ENCODE measurements around the gene XXYLT1.
"Not testable (repeated sequence)": the region's sequence is repeated elsewhere in the genome, so short reads cannot be mapped to it uniquely, and the experiment has no call there.

The XXYLT1 gene

DNA sequence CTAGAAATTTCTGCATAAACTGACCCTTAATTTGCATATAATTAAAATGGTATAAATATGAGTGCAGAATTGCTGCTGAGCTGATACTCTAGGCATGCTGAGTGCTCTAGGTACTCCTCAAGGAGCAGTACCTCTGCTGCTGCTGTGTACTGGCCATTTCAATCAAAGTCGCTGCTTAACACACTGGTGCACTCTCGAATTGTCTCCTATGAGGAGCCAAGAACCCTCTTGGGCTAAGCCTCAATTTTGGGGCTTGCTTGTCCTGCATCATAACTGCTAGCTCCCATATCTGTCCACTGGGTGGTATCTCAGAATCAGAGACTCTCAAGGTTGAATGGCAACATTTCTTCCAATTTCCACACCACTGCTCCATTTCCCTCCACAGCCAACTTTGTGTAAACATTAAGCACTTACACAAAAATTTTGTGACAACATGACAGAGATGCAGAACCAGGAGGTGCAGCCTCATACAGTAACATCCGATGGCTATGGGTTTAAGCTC is 82.5 kb downstream of the XXYLT1 start:
- Histone ChIP-seq H4K20me1 (no peaks in the 10 kb centered on the region; a peak in 1 of 22 replicates), H3K4me1 (peaks cover 19 to 36% (median 27%) of the 10 kb centered on the region in 10 experiments), H3K9me3 (replicated peaks in 1 of 11) (peaks cover 25 to 38% (median 32%) of the 10 kb centered on the region in 11 experiments), H3K27ac (no peak overlapping the region), H3K4me2 (peak overlapping the region in 3 of 11 experiments; percentile 6 to 16 (median 16); a peak in 1 of 22 replicates), H3K4me3 (no peak overlapping the region), H3K36me3 (peaks cover 0 to 15% (median 6%) of the 10 kb centered on the region in 11 experiments; a peak in 11 of 22 replicates), H3K27me3 (no peaks in the 10 kb centered on the region), H3K9ac (no peak overlapping the region)
- no peak for TF ChIP-seq Cebpa-rat (IDR thresholded peaks at IDR 0.05)

DNA sequence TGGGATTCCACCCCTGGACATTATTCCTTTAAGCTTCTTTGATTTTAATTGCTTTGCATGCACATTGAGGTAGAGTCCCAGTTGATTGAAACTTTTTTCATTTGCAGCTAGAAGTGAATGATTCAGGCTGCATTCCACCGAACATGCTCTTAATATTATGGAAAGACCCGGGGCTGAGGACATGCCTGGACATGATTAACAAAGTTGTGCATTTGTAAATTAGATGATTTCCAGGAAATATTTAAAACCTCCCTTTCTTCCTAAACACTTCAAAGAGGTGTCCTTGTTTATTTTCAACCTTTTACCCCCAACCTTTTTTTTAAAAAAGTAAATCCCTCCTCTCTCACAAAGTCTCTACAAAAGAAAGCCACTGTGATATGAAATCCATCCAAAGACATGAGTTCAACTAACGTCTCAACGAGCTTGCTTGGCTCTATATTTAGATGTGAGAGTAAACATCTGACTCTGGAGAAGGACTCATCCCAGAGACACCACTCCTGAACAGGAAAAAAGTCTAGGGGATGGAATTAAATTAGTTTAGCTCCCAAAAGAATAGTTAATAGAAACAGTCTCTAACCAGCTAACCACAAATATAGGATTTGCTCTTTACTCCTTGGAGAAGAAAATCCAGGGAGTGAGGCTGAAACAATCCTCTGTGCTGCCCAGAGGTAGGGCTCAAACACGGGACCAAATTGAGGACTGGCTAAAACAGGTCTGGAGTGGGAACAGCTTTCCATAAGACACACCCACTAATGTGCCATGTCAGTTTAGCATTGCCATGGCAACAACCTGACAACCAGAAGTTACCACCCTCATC is 83.1 kb downstream of the XXYLT1 start:
- Histone ChIP-seq H3K27ac (peak overlapping the region in 2 of 11 experiments; percentile 0 to 13; a peak in 1 of 22 replicates), H3K9ac (no peak overlapping the region), H3K4me1 (peaks cover 19 to 42% (median 30%) of the 10 kb centered on the region in 10 experiments), H3K36me3 (peaks cover 0 to 15% (median 6%) of the 10 kb centered on the region in 11 experiments; a peak in 11 of 22 replicates), H3K9me3 (replicated peaks in 1 of 11) (peaks cover 25 to 36% (median 32%) of the 10 kb centered on the region in 11 experiments), H3K4me3 (no peak overlapping the region), H4K20me1 (no peaks in the 10 kb centered on the region; a peak in 1 of 22 replicates), H3K4me2 (peak overlapping the region in 3 of 11 experiments; percentile 6 to 16 (median 16); a peak in 1 of 22 replicates), H3K27me3 (no peaks in the 10 kb centered on the region)
- no peak for TF ChIP-seq Cebpa-rat (IDR thresholded peaks at IDR 0.05)

DNA sequence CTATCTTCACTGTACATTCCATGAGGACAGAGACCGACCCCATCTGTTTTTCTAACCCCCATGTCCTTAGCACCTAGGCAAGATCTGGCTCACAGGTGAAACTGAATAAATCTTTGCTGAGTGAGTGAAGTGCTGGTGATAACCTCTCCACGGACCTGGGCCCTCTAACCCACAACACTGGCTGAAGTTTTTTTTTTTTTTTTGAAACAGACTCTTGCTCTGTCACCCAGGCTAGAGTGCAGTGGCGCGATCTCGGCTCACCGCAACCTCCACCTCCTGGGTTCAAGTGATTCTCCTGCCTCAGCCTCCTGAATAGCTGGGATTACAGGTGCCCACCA is 84.3 kb downstream of the XXYLT1 start:
- peaks cover 30 to 54% (median 41%) of the 10 kb centered on the region in 10 experiments for H3K4me1 ChIP-seq
- H3K9me3 ChIP-seq (replicated peaks in 1 of 11): peaks cover 18 to 27% (median 20%) of the 10 kb centered on the region in 11 experiments
- not testable (repeated sequence) for H3K4me3 ChIP-seq, H3K36me3 ChIP-seq, H4K20me1 ChIP-seq, H3K27ac ChIP-seq, H3K9ac ChIP-seq, H3K27me3 ChIP-seq
- peak overlapping the region in 6 of 11 experiments; percentile 10 to 68 (median 40); a peak in 6 of 22 replicates for H3K4me2 ChIP-seq

DNA sequence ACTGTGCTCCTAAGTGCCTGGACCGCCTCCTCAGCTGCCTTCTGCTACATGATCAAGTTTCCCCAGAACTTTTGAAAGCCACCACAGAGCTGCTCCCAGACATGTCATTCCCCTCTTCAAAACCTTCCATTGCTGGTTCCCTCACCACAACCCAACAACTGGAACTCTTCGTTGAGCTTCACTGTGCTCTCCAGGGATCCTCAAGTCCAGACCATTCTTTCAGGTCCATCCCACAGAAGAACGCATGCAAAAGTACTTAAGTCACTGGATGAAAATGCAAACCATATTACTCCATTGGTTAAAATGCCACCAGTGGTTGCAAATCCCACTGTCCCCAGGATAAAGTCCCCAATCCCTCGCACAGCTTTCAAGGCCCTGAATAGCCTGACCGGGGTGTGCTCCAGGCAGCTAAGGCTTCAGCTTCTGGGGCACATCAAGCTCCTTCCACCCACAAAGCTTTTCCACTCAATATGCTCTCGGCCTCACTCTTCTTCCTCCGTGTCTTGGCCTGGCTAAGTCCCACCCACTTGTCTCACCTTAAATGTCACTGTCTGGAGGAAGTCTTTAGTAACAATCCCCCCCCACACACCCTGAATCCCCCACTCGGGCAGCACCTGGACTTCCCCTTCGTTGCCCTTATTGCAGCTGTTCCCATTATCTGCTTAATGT is 84.8 kb downstream of the XXYLT1 start:
- H3K36me3 ChIP-seq: peaks cover 0 to 4% (median 0%) of the 10 kb centered on the region in 11 experiments; a peak in 3 of 22 replicates
- TF ChIP-seq Cebpa-rat (IDR thresholded peaks at IDR 0.05): no peak
- H3K9ac ChIP-seq: no peak overlapping the region
- H3K27ac ChIP-seq: no peak overlapping the region
- H4K20me1 ChIP-seq: no peaks in the 10 kb centered on the region; a peak in 1 of 22 replicates
- H3K27me3 ChIP-seq: no peaks in the 10 kb centered on the region
- H3K4me2 ChIP-seq: peak overlapping the region; percentile 10 to 68 (median 45); a peak in 21 of 22 replicates
- H3K9me3 ChIP-seq (replicated peaks in 1 of 11): peaks cover 13 to 22% (median 15%) of the 10 kb centered on the region in 11 experiments
- no peak overlapping the region for H3K4me3 ChIP-seq
- peaks cover 35 to 59% (median 46%) of the 10 kb centered on the region in 10 experiments for H3K4me1 ChIP-seq

DNA sequence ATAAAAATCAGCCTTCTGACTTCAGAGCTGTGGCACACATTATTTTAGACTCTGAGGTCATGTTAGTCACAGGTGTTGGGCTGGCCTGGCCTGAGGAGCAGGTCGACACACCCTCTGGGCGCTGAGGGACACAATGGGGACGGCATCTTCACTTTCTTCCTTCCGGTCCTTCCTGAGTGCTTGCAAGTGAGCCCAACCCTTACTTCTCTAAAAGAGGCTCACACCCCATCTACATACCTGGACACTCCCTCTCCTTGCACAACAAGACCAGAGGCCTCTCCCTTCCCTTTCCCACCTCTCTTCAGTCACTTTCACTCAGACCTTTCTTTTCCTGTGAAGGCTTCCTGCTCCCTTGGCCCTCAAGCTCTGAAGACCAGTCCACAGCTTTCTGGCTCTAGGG is 85.4 kb downstream of the XXYLT1 start:
- Histone ChIP-seq H3K4me2 (peak overlapping the region; percentile 10 to 68 (median 45); a peak in 21 of 22 replicates), H3K4me1 (peaks cover 41 to 65% (median 52%) of the 10 kb centered on the region in 10 experiments), H3K36me3 (peaks cover 0 to 4% (median 0%) of the 10 kb centered on the region in 11 experiments; a peak in 1 of 22 replicates), H3K9ac (no peak overlapping the region), H4K20me1 (peaks cover 0 to 6% (median 0%) of the 10 kb centered on the region in 11 experiments; a peak in 2 of 22 replicates), H3K9me3 (replicated peaks in 1 of 11) (peaks cover 7 to 16% (median 10%) of the 10 kb centered on the region in 11 experiments; a peak in 21 of 22 replicates), H3K4me3 (no peak overlapping the region), H3K27me3 (no peaks in the 10 kb centered on the region), H3K27ac (no peak overlapping the region)
- no peak for TF ChIP-seq Cebpa-rat (IDR thresholded peaks at IDR 0.05)

DNA sequence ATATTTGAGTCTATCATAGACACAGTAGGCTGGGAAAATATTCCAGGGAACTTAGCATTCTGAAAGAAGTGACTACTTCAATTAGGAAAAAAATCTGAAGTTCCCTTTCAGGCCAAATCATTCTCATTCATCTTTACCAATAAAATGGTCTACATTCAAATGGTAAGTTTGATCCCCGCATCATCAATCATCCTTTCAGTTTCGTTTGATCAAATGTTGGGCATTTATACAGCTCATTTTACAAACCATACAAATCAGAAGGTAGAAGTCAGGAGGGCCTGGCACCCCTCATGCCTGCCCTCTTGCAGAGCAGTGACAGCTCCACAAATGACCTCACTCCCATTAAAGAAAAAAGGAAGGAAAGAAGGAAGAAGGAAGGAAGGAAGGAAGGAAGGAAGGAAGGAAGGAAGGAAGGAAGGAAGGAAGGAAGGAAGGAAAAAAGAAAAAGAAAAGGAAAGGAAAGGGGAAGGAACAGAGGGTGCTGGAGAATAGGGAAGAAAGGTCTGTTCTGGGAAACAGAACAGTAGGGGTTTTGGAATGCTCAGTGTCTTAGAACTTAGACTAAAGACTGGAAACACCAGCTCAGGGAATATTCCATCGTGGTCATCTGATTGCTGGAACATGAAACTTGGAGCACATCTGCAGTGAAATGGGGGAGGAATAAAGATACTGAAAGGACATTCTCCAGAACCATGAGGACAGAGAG is 86.1 kb downstream of the XXYLT1 start:
- H3K27me3 ChIP-seq: no peaks in the 10 kb centered on the region
- TF ChIP-seq Cebpa-rat (IDR thresholded peaks at IDR 0.05): no peak
- H3K4me3 ChIP-seq: no peak overlapping the region
- H3K9me3 ChIP-seq (replicated peaks in 1 of 11): peaks cover 0 to 9% (median 3%) of the 10 kb centered on the region in 11 experiments; a peak in 12 of 22 replicates
- no peaks in the 10 kb centered on the region for H3K36me3 ChIP-seq
- H3K9ac ChIP-seq: no peak overlapping the region
- peaks cover 0 to 8% (median 0%) of the 10 kb centered on the region in 11 experiments; a peak in 2 of 22 replicates for H4K20me1 ChIP-seq
- no peak overlapping the region for H3K27ac ChIP-seq
- H3K4me2 ChIP-seq: peak overlapping the region in 10 of 11 experiments; percentile 18 to 68 (median 45); a peak in 17 of 22 replicates
- peaks cover 48 to 72% (median 59%) of the 10 kb centered on the region in 10 experiments for H3K4me1 ChIP-seq

DNA sequence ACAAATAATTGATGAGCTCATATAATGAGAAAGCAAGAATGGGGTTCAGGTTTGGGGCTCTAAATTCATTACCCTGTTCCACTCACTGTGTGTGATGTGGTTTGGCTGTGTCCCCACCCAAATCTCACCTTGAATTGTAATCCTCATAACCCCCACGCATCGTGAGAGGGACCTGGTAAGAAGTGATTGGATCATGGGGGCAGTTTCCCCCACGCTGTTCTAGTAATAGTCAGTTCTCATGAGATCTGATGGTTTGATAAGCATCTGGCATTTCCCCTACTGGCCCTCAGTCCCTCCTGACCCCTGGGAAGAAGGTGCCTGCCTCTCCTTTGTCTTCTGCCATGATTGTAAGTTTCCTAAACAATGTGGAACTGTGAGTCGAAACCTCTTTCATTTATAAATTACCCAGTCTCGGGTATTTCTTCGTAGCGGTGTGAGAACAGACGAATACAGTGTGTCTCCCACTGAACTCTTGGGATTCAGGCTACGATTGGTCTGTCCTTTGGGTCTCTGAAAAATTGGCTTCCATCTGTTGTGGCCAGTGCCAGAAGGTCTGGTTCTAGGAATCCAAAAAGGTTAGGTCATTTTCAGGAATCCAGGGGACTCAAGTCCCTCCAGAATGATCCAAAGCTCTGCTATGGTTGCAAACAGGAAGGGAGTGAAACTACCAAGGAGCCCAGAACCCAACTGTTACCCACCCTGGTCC is 87.7 kb downstream of the XXYLT1 start:
- Histone ChIP-seq H3K4me1 (peaks cover 65 to 86% (median 76%) of the 10 kb centered on the region in 10 experiments), H4K20me1 (peaks cover 0 to 8% (median 0%) of the 10 kb centered on the region in 11 experiments; a peak in 2 of 22 replicates), H3K4me2 (peak overlapping the region in 8 of 11 experiments; percentile 82 to 94 (median 89); a peak in 11 of 22 replicates), H3K4me3 (no peak overlapping the region), H3K9me3 (replicated peaks in 1 of 11) (peaks cover 0 to 5% (median 0%) of the 10 kb centered on the region in 11 experiments; a peak in 1 of 22 replicates), H3K27me3 (no peaks in the 10 kb centered on the region), H3K27ac (no peak overlapping the region), H3K9ac (no peak overlapping the region), H3K36me3 (no peaks in the 10 kb centered on the region)
- no peak for TF ChIP-seq Cebpa-rat (IDR thresholded peaks at IDR 0.05)

DNA sequence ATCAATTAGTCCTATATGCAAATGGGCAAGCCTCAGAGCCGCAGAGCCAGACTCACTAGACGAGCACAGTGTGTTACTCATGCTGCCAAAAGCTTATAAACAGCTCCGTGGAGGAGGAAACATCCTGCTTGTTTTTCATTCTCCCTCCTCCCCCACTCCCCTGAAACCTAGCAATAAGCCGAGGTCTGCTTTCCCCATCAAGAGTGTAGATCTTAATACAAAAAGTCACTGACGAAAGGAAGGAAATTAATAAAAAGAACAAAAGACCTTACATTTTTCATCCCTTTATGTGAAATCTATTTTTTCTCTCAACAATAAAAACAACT is 88.5 kb downstream of the XXYLT1 start:
- peaks cover 67 to 87% (median 79%) of the 10 kb centered on the region in 10 experiments for H3K4me1 ChIP-seq
- peak overlapping the region; percentile 81 to 94 (median 89) for H3K4me2 ChIP-seq
- no peak overlapping the region; a peak in 1 of 20 replicates for H3K4me3 ChIP-seq
- no peaks in the 10 kb centered on the region for H3K27me3 ChIP-seq
- H3K36me3 ChIP-seq: no peaks in the 10 kb centered on the region
- no peak for TF ChIP-seq Cebpa-rat (IDR thresholded peaks at IDR 0.05)
- H4K20me1 ChIP-seq: peaks cover 0 to 8% (median 0%) of the 10 kb centered on the region in 11 experiments; a peak in 2 of 22 replicates
- H3K9ac ChIP-seq: no peak overlapping the region
- peaks cover 0 to 5% (median 0%) of the 10 kb centered on the region in 11 experiments; a peak in 1 of 22 replicates for H3K9me3 ChIP-seq (replicated peaks in 1 of 11)
- 0 out of 22 replicates have a peak overlapping the region, but pooled peaks of 1 of the 11 experiments have one; percentile 3 for H3K27ac ChIP-seq

All from BLaER1 treated with 17β-estradiol and CSF1 and Interleukin-3, amounts not matched to agents 10 nM and 100 nM (cell line).